ENCODE data around the gene CMTM6. TPM values are rescaled to one million over a fixed set of nuclear protein-coding genes. Genes with fewer than 3 reads are reported as not detected.

CMTM6 gene
- total and polyA plus RNA-seq, 2 of the 13 experiments (the other 11 are each of a cell fraction or from before 2014, with no cell fraction given) = 25.6 to 55.7 TPM

GRCh38 chr3:32484436-32484835, 18.2 kb downstream of the CMTM6 start:
- DNase-seq (ENCODE audit: low spot score) = no peak
- peaks cover 12% of the 10 kb centered on the region for H3K4me1 ChIP-seq (ENCODE audit: insufficient read depth, low read length)
- peaks cover 1 to 36% of the 10 kb centered on the region in 2 experiments; a peak in 4 of 5 replicates for H3K36me3 ChIP-seq (replicated peaks in 1 of 2; ENCODE audit: control insufficient read depth in 1 of 2, insufficient read depth in 2 of 2, low read length in 2 of 2)
- WGBS (ENCODE audit: low lambda C conversion rate) = 98% methylated on average over 6 of the region's 6 CpGs
- H3K79me2 ChIP-seq (ENCODE audit: insufficient read depth, low read length) = no peaks in the 10 kb centered on the region
- intact Hi-C loops (cut with micrococcal nuclease; ENCODE audit: unreplicated experiment) (no loop called here), in situ Hi-C loops (cut with HindIII; ENCODE audit: extremely low pct_ligation_motif_present, low pct_unique_long_range_greater_than_20kb) (no loop called here)
- FAIRE-seq = no peak
- H2AFZ ChIP-seq (ENCODE audit: low read length) = no peak overlapping the region
- H4K20me1 ChIP-seq (ENCODE audit: insufficient read depth, low read length) = no peaks in the 10 kb centered on the region
- BruUV-seq (replicated peaks) = no TSS peak
- H3K4me2 ChIP-seq (ENCODE audit: low read depth, low read length) = no peak overlapping the region
- no peak overlapping the region for H3K9ac ChIP-seq (ENCODE audit: insufficient read depth, low read depth, low read length)
- H3K27me3 ChIP-seq (ENCODE audit: control insufficient read depth in 1 of 2, insufficient read depth in 2 of 2, low read length in 2 of 2) = no peaks in the 10 kb centered on the region
- ChIA-PET POLR2A (no interaction called here), CTCF (ENCODE audit: low intra/inter-chr PET ratio, low total read pairs) (no interaction called here)
- H3K4me3 ChIP-seq (replicated peaks in 1 of 3; ENCODE audit: insufficient read depth in 1 of 3, low read depth in 2 of 3, low read length in 3 of 3) = no peak overlapping the region
- H3K9me3 ChIP-seq (ENCODE audit: low read length) = no peaks in the 10 kb centered on the region
- no peak for ATAC-seq
- no peak overlapping the region for H3K27ac ChIP-seq (ENCODE audit: extremely low read length, insufficient read depth, low read length)
- TF ChIP-seq ZNF253 (CRISPR knock-in tag; IDR thresholded peaks at IDR 0.05; ENCODE audit: borderline replicate concordance) = no peak
- TF ChIP-seq ZXDC (CRISPR knock-in tag; IDR thresholded peaks at IDR 0.05) = no peak
- TF ChIP-seq ZNF782 (CRISPR knock-in tag; IDR thresholded peaks at IDR 0.05; ENCODE audit: borderline replicate concordance) = no peak
- TF ChIP-seq ZBTB49 (CRISPR knock-in tag; IDR thresholded peaks at IDR 0.05; ENCODE audit: borderline replicate concordance) = no peak
- no peak for TF ChIP-seq KDM4B (CRISPR knock-in tag; IDR thresholded peaks at IDR 0.05)
- TF ChIP-seq HES4 (CRISPR knock-in tag; IDR thresholded peaks at IDR 0.05; ENCODE audit: borderline replicate concordance) = no peak
- TF ChIP-seq AHR (CRISPR knock-in tag; IDR thresholded peaks at IDR 0.05) = no peak
- no peak for TF ChIP-seq SMARCE1 (IDR thresholded peaks at IDR 0.05; ENCODE audit: borderline replicate concordance)
- no peak for TF ChIP-seq ZNF230 (CRISPR knock-in tag; IDR thresholded peaks at IDR 0.05)
- no peak for TF ChIP-seq ZNF335 (CRISPR knock-in tag; IDR thresholded peaks at IDR 0.05)
- no peak for TF ChIP-seq KLF6 (CRISPR knock-in tag; IDR thresholded peaks at IDR 0.05)
- no peak for TF ChIP-seq HMG20B (CRISPR knock-in tag; conservative IDR thresholded peaks at IDR 0.05)
- TF ChIP-seq HHEX (CRISPR knock-in tag; IDR thresholded peaks at IDR 0.05) = no peak
- TF ChIP-seq ZNF619 (CRISPR knock-in tag; IDR thresholded peaks at IDR 0.05) = no peak
- TF ChIP-seq ZNF281 (CRISPR knock-in tag; IDR thresholded peaks at IDR 0.05; ENCODE audit: borderline replicate concordance) = no peak
- no peak for TF ChIP-seq MED1 (CRISPR knock-in tag; IDR thresholded peaks at IDR 0.05)
- TF ChIP-seq JUN (CRISPR knock-in tag; IDR thresholded peaks at IDR 0.05) = no peak
- no peak for TF ChIP-seq TP53 (CRISPR knock-in tag; conservative IDR thresholded peaks at IDR 0.05)
- TF ChIP-seq ZBTB1 (CRISPR knock-in tag; IDR thresholded peaks at IDR 0.05; ENCODE audit: borderline replicate concordance) = no peak
